Measurements from ENCODE around the gene CRACR2B.

Gene CRACR2B

GRCh38 chr11:820655-821511 is 6.8 kb upstream of the CRACR2B start:
- H3K4me3 ChIP-seq (ENCODE audit: low read depth, low read length) = peak overlapping the region; percentile 86
- no peak for TF ChIP-seq CTCF (IDR thresholded peaks at IDR 0.05; ENCODE audit: low read depth, low read length, missing control alignments)
- DNase-seq (ENCODE audit: low read depth) = no peak

GRCh38 chr11:821512-822371 is 6.0 kb upstream of the CRACR2B start:
- no peak for DNase-seq (ENCODE audit: low read depth)
- TF ChIP-seq CTCF (IDR thresholded peaks at IDR 0.05; ENCODE audit: low read depth, low read length, missing control alignments) = no peak
- H3K4me3 ChIP-seq (ENCODE audit: low read depth, low read length) = no peak overlapping the region

GRCh38 chr11:823441-824291 is 4.1 kb upstream of the CRACR2B start:
- H3K4me3 ChIP-seq (ENCODE audit: low read depth, low read length) = no peak overlapping the region
- TF ChIP-seq CTCF (IDR thresholded peaks at IDR 0.05; ENCODE audit: low read depth, low read length, missing control alignments) = no peak
- DNase-seq (ENCODE audit: low read depth) = no peak

- no peak overlapping the region for H3K4me3 ChIP-seq (ENCODE audit: low read depth, low read length)
- no peak for TF ChIP-seq CTCF (IDR thresholded peaks at IDR 0.05; ENCODE audit: low read depth, low read length, missing control alignments)
- no peak for DNase-seq (ENCODE audit: low read depth)
These were observed 3.3 kb upstream of the CRACR2B start for GRCh38 chr11:824292-824880.

GRCh38 chr11:824942-825341 is 2.8 kb upstream of the CRACR2B start:
- H3K4me3 ChIP-seq (ENCODE audit: low read depth, low read length) = no peak overlapping the region
- no peak for TF ChIP-seq CTCF (IDR thresholded peaks at IDR 0.05; ENCODE audit: low read depth, low read length, missing control alignments)
- no peak for DNase-seq (ENCODE audit: low read depth)

Measured in GM12864 (cell line).